ENCODE data around the gene CASZ1.

Gene CASZ1

GRCh38 chr1:10615932-10616671 is 180.3 kb downstream of the CASZ1 start:
- DNase-seq: no peak

- no peak for DNase-seq
Measured at GRCh38 chr1:10615332-10615731, 181.1 kb downstream of the CASZ1 start.

GRCh38 chr1:10614377-10615225 is 181.8 kb downstream of the CASZ1 start:
- no peak for DNase-seq

GRCh38 chr1:10613861-10614260 is 182.6 kb downstream of the CASZ1 start:
- DNase-seq: no peak

GRCh38 chr1:10613340-10613739 is 183.1 kb downstream of the CASZ1 start:
- DNase-seq: no peak

DNA sequence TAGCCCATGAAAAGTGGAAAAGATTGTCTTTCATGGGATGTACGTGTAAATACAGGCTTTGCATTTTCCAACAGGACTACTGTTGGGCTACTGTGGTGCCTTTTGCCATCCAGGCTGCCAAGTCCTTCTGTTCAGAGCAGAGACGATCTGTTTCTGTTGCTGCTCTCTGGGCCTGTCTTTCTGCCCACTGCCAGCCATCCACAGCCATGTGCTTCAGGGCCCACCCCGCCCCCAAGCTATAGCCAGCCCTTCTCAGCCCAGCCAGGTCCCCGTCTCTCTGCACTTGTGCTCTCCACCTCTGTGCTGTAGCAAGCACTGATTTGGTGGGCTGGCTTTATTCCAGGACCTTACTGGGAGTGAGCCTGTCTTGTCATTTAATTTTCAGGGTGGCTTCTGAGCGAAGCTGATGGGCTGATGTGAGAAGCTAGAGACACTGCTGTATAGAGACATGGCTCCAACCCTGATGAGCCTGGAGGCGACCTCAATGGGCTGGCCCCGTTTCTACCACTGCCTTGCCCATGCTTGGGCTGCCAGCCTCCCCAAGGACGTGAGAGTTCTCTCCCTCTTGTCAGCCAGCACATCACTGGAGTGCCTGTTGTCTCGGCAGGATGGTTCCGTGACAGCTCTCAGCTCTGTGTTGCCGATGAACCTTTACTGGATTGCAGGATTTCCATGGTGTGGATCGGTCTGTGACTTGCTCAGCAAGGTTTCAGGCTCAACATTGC is 183.8 kb downstream of the CASZ1 start:
- DNase-seq: no peak

DNA sequence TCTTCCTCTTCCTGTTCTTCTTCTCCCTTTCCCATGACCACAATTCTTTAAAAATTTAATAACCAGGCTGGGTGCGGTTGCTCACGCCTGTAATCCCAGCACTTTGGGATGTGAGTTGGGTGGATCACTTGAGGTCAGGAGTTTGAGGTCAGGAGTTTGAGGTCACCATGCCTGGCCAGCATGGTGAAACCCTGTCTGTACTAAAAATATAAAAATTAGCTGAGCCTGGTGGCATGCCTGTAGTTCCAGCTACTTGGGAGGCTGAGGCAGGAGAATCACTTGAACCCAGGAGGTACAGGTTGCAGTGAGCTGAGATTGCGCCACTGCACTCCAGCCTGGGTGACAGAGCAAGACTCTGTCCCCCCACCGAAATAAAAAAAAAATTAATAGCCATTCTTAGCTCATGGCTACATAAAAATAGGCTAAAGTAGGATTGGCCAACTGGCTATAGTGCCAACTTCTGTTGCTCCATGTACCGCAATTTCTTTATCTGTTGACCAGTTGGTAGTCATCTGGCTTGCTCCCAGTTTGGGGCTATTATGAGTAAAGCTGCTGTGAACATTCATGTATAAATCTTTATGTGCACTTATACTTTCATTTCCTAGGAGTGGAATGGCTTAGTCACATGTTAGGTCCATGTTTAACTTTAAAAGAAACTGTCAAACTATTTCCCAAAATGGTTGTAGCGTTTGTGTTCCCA is 185.4 kb downstream of the CASZ1 start:
- DNase-seq: no peak

- no peak for DNase-seq
Measured at GRCh38 chr1:10608690-10609089, 187.8 kb downstream of the CASZ1 start.

GRCh38 chr1:10607228-10607627 is 189.2 kb downstream of the CASZ1 start:
- no peak for DNase-seq

DNA sequence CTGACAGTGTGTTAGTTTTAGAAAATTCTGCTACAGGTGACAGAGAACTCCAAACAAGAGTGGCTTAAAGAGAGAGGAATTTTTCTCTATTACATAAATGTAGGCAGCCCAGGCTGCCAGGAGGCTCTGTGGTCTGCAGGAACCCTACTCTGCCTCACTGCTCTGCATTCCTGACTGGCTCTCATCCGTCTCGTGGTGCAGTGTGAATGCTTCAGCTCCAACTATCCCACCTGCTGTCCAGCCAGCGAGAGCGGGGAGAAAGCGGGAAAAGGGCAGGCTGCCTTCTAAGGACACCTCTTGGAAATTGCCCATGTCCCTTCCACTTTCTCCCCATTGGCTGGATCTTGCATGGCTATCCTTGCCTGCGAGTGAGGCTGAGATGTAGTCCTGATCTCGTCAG is 190.4 kb downstream of the CASZ1 start:
- DNase-seq: peak; percentile 18

DNA sequence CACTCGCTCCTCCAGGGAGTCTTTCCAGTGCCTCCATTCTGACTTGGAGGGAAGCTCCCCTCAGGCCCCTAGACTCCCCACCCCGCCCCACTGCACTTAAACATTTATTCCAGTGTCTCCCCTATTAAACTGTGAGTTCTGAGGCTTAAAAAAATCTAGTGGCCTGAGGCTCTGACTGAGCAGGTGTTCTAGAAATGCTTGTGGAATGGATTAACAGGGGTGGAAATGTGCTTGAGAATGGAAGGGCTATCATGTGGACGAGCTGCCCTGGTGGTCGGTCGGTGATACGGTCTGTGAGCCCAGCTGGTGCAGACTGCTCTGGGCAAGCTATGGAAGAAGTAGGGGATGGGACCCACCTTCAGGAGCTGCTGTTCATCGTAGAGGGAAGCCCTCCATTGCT is 191.5 kb downstream of the CASZ1 start:
- no peak for DNase-seq

DNA sequence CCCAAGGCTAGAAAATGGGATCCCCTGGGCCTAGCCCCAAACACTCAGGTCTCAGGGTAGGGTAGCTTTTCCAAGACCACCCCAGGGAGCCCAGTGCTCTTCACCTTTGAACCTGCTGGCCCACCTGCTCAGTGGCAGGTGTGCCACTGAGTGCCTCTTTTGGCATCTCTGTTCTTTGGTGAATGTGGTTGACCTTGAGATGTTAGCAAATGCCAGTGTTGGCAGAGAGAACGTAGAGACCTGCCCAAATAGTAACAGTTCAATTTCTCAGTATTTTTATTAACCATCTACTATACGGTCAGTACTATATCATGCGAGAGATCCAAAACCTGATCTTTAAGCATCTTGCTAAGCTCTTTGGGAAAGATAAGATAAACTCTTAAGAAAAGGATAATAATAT is 193.5 kb downstream of the CASZ1 start:
- no peak for DNase-seq

DNA sequence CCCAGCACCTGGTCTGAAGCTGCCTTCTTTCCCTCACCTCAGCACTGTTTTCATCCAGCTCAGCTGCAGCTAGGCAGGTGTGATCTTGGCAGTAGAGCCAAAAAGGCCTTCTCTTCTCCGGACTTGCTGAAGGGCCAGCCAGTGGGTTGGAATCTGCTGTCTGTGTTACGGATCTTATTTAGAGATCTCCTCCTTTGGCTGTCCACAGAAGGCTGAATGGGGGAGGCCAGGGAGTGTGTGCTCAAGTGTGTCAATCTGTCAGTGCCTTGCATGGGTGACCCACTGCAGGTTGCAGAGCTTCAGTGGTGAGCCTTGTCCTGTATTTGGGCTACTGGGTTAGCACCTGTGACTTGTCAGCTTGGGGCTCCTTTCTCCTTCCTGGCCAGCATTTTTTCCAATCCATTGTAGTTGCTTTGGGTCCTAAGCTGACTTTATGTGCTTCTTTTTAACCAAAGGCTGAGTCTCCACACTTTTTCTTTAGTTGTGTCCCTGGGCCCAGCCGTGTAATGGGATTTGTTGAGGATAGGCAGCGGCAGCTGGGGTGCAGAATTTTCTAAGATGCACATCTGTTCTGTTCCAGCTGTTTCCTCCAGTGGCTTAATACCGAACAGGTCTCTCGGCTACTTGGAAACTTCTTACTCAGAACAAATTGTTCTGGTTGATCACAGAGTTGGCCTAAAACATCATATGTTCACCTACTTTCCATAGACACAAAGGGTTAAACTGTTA is 194.9 kb downstream of the CASZ1 start:
- no peak for DNase-seq

DNA sequence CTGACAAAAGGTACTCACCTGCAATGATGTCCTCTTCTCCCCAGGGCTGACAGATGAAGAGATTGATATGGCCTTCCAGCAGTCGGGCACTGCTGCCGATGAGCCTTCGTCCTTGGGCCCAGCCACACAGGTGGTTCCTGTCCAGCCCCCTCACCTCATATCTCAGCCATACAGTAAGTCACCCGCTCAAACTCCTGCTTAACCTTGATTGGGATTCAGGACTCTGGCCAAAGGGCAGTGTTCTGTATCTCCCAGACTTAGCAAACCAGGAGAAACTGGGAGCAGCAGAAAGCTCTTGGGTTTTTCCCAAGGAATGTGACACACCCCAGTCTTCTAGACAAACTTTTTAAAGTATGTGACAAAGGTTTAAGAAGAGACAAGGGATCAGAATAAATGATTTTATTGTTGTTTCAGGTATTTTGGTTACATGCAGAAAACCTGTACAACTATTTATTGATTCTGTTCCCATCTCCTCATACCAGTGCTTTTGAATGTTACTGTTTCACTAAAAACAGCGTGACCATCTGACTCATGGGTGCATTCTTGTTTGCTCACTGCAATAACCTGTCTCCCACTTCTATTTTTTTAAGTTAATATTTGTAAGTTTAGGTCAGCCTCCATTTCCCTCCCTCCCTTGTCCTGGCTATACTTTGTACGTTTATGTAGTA is 197.1 kb downstream of the CASZ1 start:
- no peak for DNase-seq

DNA sequence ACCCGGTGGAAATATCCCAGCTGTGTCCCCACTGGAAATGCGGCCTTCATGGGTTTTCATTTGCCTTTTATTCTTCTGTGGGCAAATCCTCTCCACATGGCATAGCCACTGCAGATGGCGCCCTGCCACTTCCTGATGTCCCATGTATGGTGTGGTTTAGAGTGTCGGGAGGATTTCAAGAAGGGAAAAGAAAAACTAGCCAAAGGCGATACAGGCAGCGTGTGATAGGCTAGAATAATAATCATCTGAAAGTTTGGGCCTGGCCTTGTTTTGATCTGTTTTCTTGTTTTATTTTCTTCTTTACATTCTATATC is 198.1 kb downstream of the CASZ1 start:
- peak; percentile 21 for DNase-seq

DNA sequence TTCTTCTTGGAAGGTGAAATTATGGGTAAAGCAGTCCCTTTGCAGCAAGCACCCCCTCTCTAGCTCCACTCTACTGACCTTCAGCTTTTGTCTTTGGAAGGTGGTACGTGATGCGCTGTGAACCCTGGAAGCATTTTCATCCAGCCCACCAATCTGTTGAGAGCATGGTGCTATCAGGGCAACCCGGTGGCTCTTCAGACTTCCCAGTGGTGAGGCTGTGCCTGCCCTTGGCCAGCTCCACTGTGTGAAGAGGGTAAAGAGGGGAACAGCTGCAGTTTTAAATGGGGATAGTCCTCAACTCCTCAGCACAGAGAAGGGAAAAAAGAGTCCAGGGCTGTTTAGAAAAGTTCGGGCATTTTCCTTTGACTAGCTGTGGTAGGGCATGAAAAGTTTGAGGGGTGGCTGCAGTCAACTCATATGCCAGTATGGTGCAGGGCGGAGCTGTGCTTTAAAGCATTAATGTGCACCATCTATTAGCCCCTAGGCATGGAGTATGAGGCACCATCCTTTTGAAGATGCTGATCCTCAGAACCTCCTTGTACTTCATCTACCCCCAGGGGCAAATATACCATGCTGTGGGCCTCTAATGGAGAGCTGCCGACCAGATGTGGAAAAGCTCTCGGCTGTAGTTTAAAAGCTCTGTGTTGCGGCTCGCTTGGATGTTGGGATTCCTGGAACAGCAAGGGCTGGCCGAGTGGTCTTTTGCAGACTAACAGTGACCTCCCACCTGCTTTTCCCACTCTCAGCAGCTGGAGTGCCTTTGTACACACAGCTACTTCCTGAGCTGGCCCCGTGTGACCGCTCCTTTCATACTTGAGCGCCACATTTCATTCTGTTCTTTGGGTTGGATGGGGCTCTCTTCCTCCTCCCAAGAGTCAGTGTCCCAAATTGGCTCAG is 198.7 kb downstream of the CASZ1 start:
- DNase-seq: no peak

GRCh38 chr1:10596780-10597179 is 199.7 kb downstream of the CASZ1 start:
- DNase-seq: no peak

- no peak for DNase-seq
Measured at GRCh38 chr1:10594595-10595223, 201.7 kb downstream of the CASZ1 start.

GRCh38 chr1:10593750-10594149 is 202.7 kb downstream of the CASZ1 start:
- DNase-seq: peak; percentile 10

- no peak for DNase-seq
Measured at GRCh38 chr1:10592373-10592772, 204.1 kb downstream of the CASZ1 start.
